Cardiac fibroblast (primary cell): ENCODE results near the gene RASGRP2.

ENCODE experiments used
- DNase-seq, 2 donors: peaks; one replicate each; pipeline versions ENCODE4 v3.0.0 to v3.0.0-alpha.2; 2010; ENCODE audit warnings: low read depth in 2 of 2
- H3K4me3 ChIP-seq, 2 donors: replicated peaks in 1 of 2; 1 replicate in 1 of 2; 2 replicates in 1 of 2; pipeline ENCODE4 v1.5.1; 2011; ENCODE audit warnings: low read depth in 2 of 2, low read length in 2 of 2, mild to moderate bottlenecking in 2 of 2, moderate library complexity in 1 of 2
- CTCF ChIP-seq: IDR thresholded peaks from one replicate; pipeline ENCODE4 v1.5.1; 2011; ENCODE audit warnings: low read depth, mild to moderate bottlenecking, low read length, inconsistent platforms

The RASGRP2 gene

GRCh38 chr11:64760759-64761420, 16.9 kb upstream of the RASGRP2 start:
- no peak for DNase-seq
- H3K4me3 ChIP-seq = no peak overlapping the region
- TF ChIP-seq CTCF = no peak

- TF ChIP-seq CTCF = no peak
- H3K4me3 ChIP-seq = peak within 1 kb of the TSS in 1 of 2 donors; percentile 2
- peak; percentile 41 to 94 for DNase-seq
Measured at GRCh38 chr11:64759722-64760719, 16.1 kb upstream of the RASGRP2 start, which contains the start of gene PYGM. Gene PYGM, minus strand, starts transcription at chr11:64759974. Its CDS starts 76 bp downstream, at chr11:64759898.

- peak overlapping the region in 1 of 2 donors; percentile 2 for H3K4me3 ChIP-seq
- no peak for DNase-seq
- no peak for TF ChIP-seq CTCF
Measured at GRCh38 chr11:64759131-64759721, 15.3 kb upstream of the RASGRP2 start.

GRCh38 chr11:64758330-64759079, 14.6 kb upstream of the RASGRP2 start:
- no peak for DNase-seq
- no peak for TF ChIP-seq CTCF
- no peak overlapping the region for H3K4me3 ChIP-seq

GRCh38 chr11:64757549-64758329, 13.8 kb upstream of the RASGRP2 start:
- no peak for DNase-seq
- H3K4me3 ChIP-seq = no peak overlapping the region

More at GRCh38 chr11:64757549-64758329, 13.8 kb upstream of the RASGRP2 start:
- no peak for TF ChIP-seq CTCF
